SK-N-SH treated with all-trans-retinoic acid at 6 μM for 48 hours (cell line): ENCODE data around the gene CDRT4.
A peak's percentile ranks its signal among the peaks of the same experiment; 100 is the strongest.

Source experiments
- ATAC-seq: fragments of 200-7000 bp; cut with Tn5 transposase; 3 replicates; pipeline ENCODE4 v1.9.1; 2020; ENCODE audit warnings: mild to moderate bottlenecking, moderate library complexity
- ARNTL ChIP-seq: fragments of 450-650 bp; formaldehyde crosslinking; IDR thresholded peaks from 2 replicates; pipeline ENCODE4 v1.5.0; 2020; ENCODE audit warnings: low read depth, mild to moderate bottlenecking, moderate library complexity, borderline replicate concordance
- BACH2 ChIP-seq: fragments of 250-450 bp; sonication (Bioruptor Pico); IDR thresholded peaks from 2 replicates; pipeline ENCODE4 v1.9.0; 2021; ENCODE audit warnings: mild to moderate bottlenecking, borderline replicate concordance
- CSDC2 ChIP-seq: fragments of 250-450 bp; sonication (Bioruptor Pico); IDR thresholded peaks from 2 replicates; pipeline ENCODE4 v1.5.0; 2020; ENCODE audit warnings: mild to moderate bottlenecking, moderate library complexity
- CSRNP3 ChIP-seq: fragments of 250-450 bp; sonication (Bioruptor Pico); IDR thresholded peaks from 2 replicates; pipeline ENCODE4 v1.5.1; 2021; ENCODE audit warnings: mild to moderate bottlenecking, moderate library complexity
- ESRRG ChIP-seq: fragments of 250-450 bp; sonication (Bioruptor Pico); IDR thresholded peaks from 2 replicates; pipeline ENCODE4 v1.6.1; 2021; ENCODE audit warnings: mild to moderate bottlenecking
- GLIS3 ChIP-seq: fragments of 250-450 bp; sonication (Bioruptor Pico); IDR thresholded peaks from 2 replicates; pipeline ENCODE4 v1.5.0; 2020; ENCODE audit warnings: mild to moderate bottlenecking, moderate library complexity
- ISL1 ChIP-seq: fragments of 250-450 bp; sonication (Bioruptor Pico); IDR thresholded peaks from 2 replicates; pipeline ENCODE4 v2.1.2; 2022; ENCODE audit warnings: mild to moderate bottlenecking, moderate library complexity
- OSR1 ChIP-seq: fragments of 250-450 bp; sonication (Bioruptor Pico); IDR thresholded peaks from 2 replicates; pipeline ENCODE4 v1.8.0; 2022; ENCODE audit warnings: moderate library complexity, mild to moderate bottlenecking, inconsistent platforms
- PATZ1 ChIP-seq: fragments of 250-450 bp; sonication (Bioruptor Pico); IDR thresholded peaks from 2 replicates; pipeline ENCODE4 v1.8.0; 2020; ENCODE audit warnings: mild to moderate bottlenecking, moderate library complexity, borderline replicate concordance
- RARB ChIP-seq: fragments of 250-450 bp; sonication (Bioruptor Pico); IDR thresholded peaks from 2 replicates; pipeline ENCODE4 v1.8.0; 2021; ENCODE audit warnings: mild to moderate bottlenecking, moderate library complexity
- SNAI2 ChIP-seq: fragments of 250-450 bp; sonication (Bioruptor Pico); IDR thresholded peaks from 2 replicates; pipeline ENCODE4 v1.5.0; 2020; ENCODE audit warnings: mild to moderate bottlenecking, moderate library complexity
- TCF4 ChIP-seq: fragments of 250-450 bp; sonication (Bioruptor Pico); IDR thresholded peaks from 2 replicates; pipeline ENCODE4 v1.8.0; 2021; ENCODE audit warnings: mild to moderate bottlenecking, moderate library complexity, borderline replicate concordance
- TOX ChIP-seq: fragments of 250-450 bp; sonication (Bioruptor Pico); IDR thresholded peaks from 2 replicates; pipeline ENCODE4 v1.8.0; 2021; ENCODE audit warnings: mild to moderate bottlenecking, moderate library complexity, borderline replicate concordance
- ZC3H10 ChIP-seq: fragments of 250-450 bp; sonication (Bioruptor Pico); IDR thresholded peaks from 2 replicates; pipeline ENCODE4 v1.5.1; 2021; ENCODE audit warnings: mild to moderate bottlenecking, moderate library complexity
- ZFP3 ChIP-seq: fragments of 250-450 bp; sonication (Bioruptor Pico); IDR thresholded peaks from 2 replicates; pipeline ENCODE4 v1.5.0; 2020; ENCODE audit warnings: mild to moderate bottlenecking, moderate library complexity
- ZFP30 ChIP-seq: fragments of 450-650 bp; formaldehyde crosslinking; IDR thresholded peaks from 2 replicates; pipeline ENCODE4 v1.5.0; 2022; ENCODE audit warnings: mild to moderate bottlenecking, moderate library complexity
- ZNF70 ChIP-seq: fragments of 450-650 bp; formaldehyde crosslinking; IDR thresholded peaks from 2 replicates; pipeline ENCODE4 v1.5.0; 2020; ENCODE audit warnings: mild to moderate bottlenecking, moderate library complexity
- ZNF8 ChIP-seq: fragments of 450-650 bp; formaldehyde crosslinking; IDR thresholded peaks from 2 replicates; pipeline ENCODE4 v1.5.0; 2020; ENCODE audit warnings: mild to moderate bottlenecking, moderate library complexity
- TF ChIP-seq, protein P1 (sequence below): fragments of 250-450 bp; sonication (Bioruptor Pico); IDR thresholded peaks from 2 replicates; pipeline ENCODE4 v1.8.0; 2021; ENCODE audit warnings: low read depth, mild to moderate bottlenecking, moderate library complexity, borderline replicate concordance
- TF ChIP-seq, protein P2 (sequence below): fragments of 250-450 bp; sonication (Bioruptor Pico); IDR thresholded peaks from 2 replicates; pipeline ENCODE4 v1.5.0; 2020; ENCODE audit warnings: mild to moderate bottlenecking, moderate library complexity

The CDRT4 gene

DNA sequence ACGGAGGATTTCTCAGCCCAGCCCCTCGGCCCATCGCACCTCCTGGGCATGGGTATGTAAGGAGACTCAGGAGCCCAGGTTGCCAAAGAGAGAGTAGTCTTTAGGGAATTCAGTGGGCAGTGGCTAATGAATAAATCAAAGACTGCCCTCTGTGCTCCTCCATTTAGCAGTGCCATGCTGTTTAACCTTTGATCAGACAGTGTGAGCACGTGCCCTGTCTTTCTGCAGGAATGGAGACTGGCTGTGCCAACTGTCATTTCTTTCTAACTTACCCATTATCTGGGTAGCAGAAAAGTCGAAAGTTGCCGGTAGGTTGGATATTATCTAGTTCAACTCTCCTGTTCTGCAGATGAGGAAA is 62.4 kb downstream of the CDRT4 start:
- TF ChIP-seq CSRNP3 (CRISPR knock-in tag) (no peak), PATZ1 (CRISPR knock-in tag) (no peak)
- TF ChIP-seq, all 23 proteins: peak for 0
- ATAC-seq: no peak

DNA sequence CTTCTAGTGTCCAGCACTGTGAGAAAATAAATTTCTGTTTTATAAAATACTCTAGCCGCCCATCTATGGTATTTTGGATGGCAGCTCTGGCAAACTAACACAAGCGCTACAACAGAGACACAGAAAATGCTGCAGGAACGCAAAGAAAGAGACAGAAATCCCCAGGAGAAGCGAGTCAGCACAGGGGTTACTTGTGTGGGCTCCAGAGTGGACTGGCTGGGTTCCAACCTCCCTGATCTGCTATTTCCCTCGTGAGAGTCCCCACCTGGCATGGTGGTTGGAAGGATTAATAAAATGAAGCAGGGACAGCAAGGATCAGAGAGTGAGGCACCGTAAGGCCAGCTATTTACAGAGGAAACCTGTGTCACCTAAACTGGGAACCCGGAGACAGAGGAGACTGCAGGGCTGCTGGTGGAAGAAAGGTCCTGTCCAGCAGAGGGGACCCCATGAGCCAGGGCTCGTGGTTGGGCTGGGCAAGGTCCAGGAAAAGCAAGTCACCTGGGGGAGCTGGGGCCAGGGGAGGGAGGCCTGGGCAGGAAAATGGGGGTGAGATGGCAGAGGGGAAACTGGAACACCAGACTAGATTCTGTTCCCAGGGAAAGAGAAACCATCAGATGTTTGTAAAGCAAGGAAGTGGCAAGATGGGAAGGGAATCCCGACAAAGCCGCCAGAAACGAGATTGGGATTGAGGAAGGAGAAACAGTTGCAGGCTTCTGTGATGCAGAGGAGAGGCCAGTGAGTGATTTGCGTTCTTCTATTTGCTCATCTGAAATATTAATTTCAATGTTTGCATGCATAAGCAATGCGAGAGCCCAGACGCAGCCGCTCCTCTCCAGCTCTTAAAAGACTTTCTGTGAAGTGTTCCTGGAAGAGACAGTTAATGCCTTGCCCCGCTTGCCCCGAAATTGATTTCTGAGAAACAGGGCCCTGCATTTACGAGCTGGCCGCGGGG is 63.0 kb downstream of the CDRT4 start:
- TF ChIP-seq OSR1 (CRISPR knock-in tag) (no peak), ZC3H10 (no peak), CSDC2 (CRISPR knock-in tag) (no peak), PATZ1 (CRISPR knock-in tag) (no peak), TOX (CRISPR knock-in tag) (no peak), ZFP30 (CRISPR knock-in tag) (no peak), ZNF8 (no peak), ISL1 (CRISPR knock-in tag) (no peak), GLIS3 (CRISPR knock-in tag) (no peak), ESRRG (CRISPR knock-in tag) (no peak), TCF4 (CRISPR knock-in tag) (no peak)
- TF ChIP-seq, protein P1, sequence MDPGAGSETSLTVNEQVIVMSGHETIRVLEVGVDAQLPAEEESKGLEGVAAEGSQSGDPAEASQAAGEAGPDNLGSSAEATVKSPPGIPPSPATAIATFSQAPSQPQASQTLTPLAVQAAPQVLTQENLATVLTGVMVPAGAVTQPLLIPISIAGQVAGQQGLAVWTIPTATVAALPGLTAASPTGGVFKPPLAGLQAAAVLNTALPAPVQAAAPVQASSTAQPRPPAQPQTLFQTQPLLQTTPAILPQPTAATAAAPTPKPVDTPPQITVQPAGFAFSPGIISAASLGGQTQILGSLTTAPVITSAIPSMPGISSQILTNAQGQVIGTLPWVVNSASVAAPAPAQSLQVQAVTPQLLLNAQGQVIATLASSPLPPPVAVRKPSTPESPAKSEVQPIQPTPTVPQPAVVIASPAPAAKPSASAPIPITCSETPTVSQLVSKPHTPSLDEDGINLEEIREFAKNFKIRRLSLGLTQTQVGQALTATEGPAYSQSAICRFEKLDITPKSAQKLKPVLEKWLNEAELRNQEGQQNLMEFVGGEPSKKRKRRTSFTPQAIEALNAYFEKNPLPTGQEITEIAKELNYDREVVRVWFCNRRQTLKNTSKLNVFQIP (CRISPR knock-in tag): no peak
- peak; percentile 33 for ATAC-seq

DNA sequence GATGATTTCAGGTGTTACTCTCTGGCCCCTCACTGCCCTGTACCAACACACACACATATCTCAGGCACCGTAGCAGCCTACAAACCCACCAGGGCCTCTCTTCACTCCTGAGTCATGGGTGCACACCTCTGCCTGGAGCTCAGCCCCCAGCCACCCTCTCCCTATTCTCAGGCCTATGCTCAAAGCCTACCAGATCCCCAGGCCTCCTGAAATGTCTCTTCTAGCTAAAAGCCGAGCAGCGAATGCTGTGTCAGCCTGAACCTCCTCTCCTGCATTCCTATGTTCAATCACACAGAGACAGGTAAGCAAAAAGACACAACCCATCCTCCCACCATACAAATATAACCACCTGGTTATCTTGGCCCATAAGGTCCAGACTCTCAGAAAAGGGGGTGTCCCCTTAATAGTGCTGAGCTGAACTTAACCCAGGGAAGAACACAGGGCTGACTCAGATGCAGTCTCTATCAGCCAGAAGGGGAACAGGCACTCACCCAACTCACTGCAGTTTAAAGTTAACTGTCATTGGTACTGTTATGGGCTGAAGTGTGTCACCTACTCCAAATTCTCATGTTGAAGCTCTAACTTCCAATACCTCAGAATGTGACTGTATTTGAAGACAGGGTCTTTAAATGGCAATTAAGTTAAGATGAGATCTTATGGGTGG is 64.0 kb downstream of the CDRT4 start:
- ATAC-seq: no peak
- TF ChIP-seq PATZ1 (CRISPR knock-in tag): no peak
- no peak for TF ChIP-seq BACH2 (CRISPR knock-in tag)
- no peak for TF ChIP-seq ZFP3 (CRISPR knock-in tag)
- no peak for TF ChIP-seq RARB
- TF ChIP-seq ZC3H10: no peak
- no peak for TF ChIP-seq GLIS3 (CRISPR knock-in tag)
- TF ChIP-seq CSRNP3 (CRISPR knock-in tag): no peak
- TF ChIP-seq, protein P1 (CRISPR knock-in tag): no peak
- no peak for TF ChIP-seq ESRRG (CRISPR knock-in tag)
- no peak for TF ChIP-seq SNAI2 (CRISPR knock-in tag)
- TF ChIP-seq ZNF70 (CRISPR knock-in tag): no peak
- no peak for TF ChIP-seq ARNTL (CRISPR knock-in tag)
- TF ChIP-seq CSDC2 (CRISPR knock-in tag): no peak
- no peak for TF ChIP-seq OSR1 (CRISPR knock-in tag)
- no peak for TF ChIP-seq ZNF8
- TF ChIP-seq, protein P2, sequence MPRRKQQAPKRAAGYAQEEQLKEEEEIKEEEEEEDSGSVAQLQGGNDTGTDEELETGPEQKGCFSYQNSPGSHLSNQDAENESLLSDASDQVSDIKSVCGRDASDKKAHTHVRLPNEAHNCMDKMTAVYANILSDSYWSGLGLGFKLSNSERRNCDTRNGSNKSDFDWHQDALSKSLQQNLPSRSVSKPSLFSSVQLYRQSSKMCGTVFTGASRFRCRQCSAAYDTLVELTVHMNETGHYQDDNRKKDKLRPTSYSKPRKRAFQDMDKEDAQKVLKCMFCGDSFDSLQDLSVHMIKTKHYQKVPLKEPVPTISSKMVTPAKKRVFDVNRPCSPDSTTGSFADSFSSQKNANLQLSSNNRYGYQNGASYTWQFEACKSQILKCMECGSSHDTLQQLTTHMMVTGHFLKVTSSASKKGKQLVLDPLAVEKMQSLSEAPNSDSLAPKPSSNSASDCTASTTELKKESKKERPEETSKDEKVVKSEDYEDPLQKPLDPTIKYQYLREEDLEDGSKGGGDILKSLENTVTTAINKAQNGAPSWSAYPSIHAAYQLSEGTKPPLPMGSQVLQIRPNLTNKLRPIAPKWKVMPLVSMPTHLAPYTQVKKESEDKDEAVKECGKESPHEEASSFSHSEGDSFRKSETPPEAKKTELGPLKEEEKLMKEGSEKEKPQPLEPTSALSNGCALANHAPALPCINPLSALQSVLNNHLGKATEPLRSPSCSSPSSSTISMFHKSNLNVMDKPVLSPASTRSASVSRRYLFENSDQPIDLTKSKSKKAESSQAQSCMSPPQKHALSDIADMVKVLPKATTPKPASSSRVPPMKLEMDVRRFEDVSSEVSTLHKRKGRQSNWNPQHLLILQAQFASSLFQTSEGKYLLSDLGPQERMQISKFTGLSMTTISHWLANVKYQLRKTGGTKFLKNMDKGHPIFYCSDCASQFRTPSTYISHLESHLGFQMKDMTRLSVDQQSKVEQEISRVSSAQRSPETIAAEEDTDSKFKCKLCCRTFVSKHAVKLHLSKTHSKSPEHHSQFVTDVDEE (CRISPR knock-in tag): no peak
- TF ChIP-seq ZFP30 (CRISPR knock-in tag): no peak
